Right lobe of liver (tissue), 4 donors: ENCODE data around the gene UBE2K.

Source experiments
- CTCF ChIP-seq, 4 donors: fragments of 200-600 bp in 3 of 4; fragments of 450-650 bp in 1 of 4; IDR thresholded peaks; one replicate each; pipeline versions ENCODE4 v1.5.1 to v1.8.0; 2016 to 2022; ENCODE audit warnings: antibody characterized with exemption in 4 of 4, mild to moderate bottlenecking in 2 of 4
- POLR2A ChIP-seq: fragments of 450-650 bp; IDR thresholded peaks from one replicate; pipeline ENCODE4 v1.6.1; 2017; ENCODE audit warnings: antibody characterized with exemption, mild to moderate bottlenecking
- donor health status: DM: no; HTN: no; CAD: no.
- donor health status: DM: no; HTN: no; CAD: no.
- donor health status: DM: no; HTN: yes; CAD: no.

- no peak for TF ChIP-seq CTCF (IDR thresholded peaks at IDR 0.05)
- no peak for TF ChIP-seq POLR2A
Measured at GRCh38 chr4:39818646-39819045, 120.7 kb downstream of the UBE2K start.
